ENCODE results near the gene MYLIP. TPM values are rescaled to one million over a fixed set of nuclear protein-coding genes. Genes with fewer than 3 reads are reported as not detected.

MYLIP gene
- total and polyA plus RNA-seq, 12 donors, result 6.9 to 22.5 (median 12.8) TPM

DNA sequence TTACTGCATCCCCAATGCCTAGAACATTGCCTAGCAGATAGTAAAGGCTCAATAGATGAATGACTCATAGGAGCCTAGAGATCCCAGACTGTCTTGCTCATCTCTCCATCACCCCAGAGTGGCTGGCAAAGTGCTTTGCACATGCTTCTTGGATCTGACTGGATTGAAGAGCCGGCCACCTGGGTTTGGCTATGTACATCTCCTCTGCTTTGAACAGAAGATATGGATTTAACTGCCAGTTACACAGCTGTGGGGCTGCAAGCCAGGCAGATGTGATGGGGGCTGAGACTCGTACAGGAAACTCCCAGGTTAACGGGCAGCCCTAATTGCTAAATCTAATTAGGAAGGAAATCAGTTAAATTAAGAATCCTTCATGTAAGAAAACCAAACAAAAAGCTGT is 28.6 kb downstream of the MYLIP start:
- Histone ChIP-seq H3K27ac (no peak overlapping the region), H3K4me1 (peaks cover 0 to 17% (median 3%) of the 10 kb centered on the region in 9 donors), H3K4me3 (no peak overlapping the region), H3K9me3 (peaks cover 0 to 4% (median 0%) of the 10 kb centered on the region in 11 donors), H3K27me3 (no peaks in the 10 kb centered on the region), H3K36me3 (peaks cover 0 to 28% (median 0%) of the 10 kb centered on the region in 9 donors)
- 55 to 67% methylated on average over 3 of the region's 3 CpGs for WGBS, 2 donors
- DNase-seq (no peak), ATAC-seq (no peak)
- TF ChIP-seq, protein P1, sequence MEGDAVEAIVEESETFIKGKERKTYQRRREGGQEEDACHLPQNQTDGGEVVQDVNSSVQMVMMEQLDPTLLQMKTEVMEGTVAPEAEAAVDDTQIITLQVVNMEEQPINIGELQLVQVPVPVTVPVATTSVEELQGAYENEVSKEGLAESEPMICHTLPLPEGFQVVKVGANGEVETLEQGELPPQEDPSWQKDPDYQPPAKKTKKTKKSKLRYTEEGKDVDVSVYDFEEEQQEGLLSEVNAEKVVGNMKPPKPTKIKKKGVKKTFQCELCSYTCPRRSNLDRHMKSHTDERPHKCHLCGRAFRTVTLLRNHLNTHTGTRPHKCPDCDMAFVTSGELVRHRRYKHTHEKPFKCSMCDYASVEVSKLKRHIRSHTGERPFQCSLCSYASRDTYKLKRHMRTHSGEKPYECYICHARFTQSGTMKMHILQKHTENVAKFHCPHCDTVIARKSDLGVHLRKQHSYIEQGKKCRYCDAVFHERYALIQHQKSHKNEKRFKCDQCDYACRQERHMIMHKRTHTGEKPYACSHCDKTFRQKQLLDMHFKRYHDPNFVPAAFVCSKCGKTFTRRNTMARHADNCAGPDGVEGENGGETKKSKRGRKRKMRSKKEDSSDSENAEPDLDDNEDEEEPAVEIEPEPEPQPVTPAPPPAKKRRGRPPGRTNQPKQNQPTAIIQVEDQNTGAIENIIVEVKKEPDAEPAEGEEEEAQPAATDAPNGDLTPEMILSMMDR (IDR thresholded peaks at IDR 0.05), result no peak
- intact Hi-C loops (cut with DNase I), result no loop called here

DNA sequence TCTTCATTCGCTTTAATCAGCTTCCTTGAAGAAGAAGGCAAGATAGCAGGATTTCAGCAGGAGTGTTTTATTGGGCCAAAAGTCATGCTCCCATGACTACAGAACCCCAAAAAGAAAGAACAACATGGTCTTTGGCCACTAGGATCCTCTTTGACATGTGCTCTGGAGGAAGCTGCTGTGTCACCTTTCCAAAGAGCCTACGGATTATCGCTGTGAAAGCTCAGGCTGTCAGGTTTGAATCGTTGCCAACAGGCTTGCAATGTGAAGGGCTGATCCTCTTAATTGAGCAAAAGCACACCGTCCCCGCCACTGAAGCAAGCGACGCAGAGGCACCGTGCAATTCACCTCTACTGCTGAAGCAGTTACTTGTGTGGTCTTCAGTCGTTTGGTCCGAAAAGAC is 29.0 kb downstream of the MYLIP start:
- H3K4me3 ChIP-seq, result no peak overlapping the region
- WGBS, 2 donors, result 43 to 51% methylated on average over 11 of the region's 11 CpGs
- peaks cover 0 to 24% (median 0%) of the 10 kb centered on the region in 9 donors for H3K36me3 ChIP-seq
- intact Hi-C loops (cut with DNase I), result no loop called here
- ATAC-seq (peak in 4 of 8 donors; percentile 38 to 63 (median 46)), DNase-seq (peak in 1 of 2 donors; percentile 44)
- H3K27ac ChIP-seq, result no peak overlapping the region
- peaks cover 0 to 17% (median 3%) of the 10 kb centered on the region in 9 donors for H3K4me1 ChIP-seq
- no peaks in the 10 kb centered on the region for H3K27me3 ChIP-seq
- H3K9me3 ChIP-seq, result peaks cover 0 to 4% (median 0%) of the 10 kb centered on the region in 11 donors
- TF ChIP-seq, protein P1 (IDR thresholded peaks at IDR 0.05), result no peak

DNA sequence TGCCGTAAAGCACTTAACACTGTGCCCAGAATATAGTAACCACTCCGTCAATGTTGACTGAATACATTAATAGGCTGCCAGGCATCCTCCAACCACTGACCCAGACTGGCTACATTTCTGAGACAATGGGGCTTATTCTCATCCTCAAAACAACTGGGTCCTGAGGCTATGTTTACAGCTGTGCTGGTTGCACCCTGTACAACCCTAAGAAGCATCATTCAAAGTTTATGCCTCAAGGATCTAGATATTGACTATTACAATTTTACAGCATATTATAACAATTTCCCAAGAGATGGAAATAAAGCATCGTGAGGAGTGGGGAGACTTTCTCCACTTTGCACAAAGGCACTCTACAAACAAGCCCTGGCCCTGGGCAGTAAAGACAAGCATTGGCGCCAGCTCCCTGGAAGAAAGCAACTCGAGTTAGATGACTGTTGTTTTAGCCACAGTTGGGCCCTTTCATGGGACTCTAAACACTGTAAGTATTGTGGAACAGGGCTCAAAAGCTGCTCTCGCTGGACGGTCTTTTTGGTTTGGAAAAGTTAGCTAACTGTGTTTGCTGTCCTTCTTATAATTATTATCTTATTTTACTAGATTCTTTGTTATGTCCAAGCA is 30.2 kb downstream of the MYLIP start:
- TF ChIP-seq, protein P1 (IDR thresholded peaks at IDR 0.05), result no peak
- Histone ChIP-seq H3K4me1 (peaks cover 0 to 22% (median 3%) of the 10 kb centered on the region in 9 donors), H3K27ac (no peak overlapping the region), H3K36me3 (peaks cover 0 to 15% (median 0%) of the 10 kb centered on the region in 9 donors), H3K4me3 (no peak overlapping the region), H3K9me3 (peaks cover 0 to 4% (median 0%) of the 10 kb centered on the region in 11 donors), H3K27me3 (no peaks in the 10 kb centered on the region)
- 87 to 91% methylated on average over 7 of the region's 7 CpGs for WGBS, 2 donors
- intact Hi-C loops (cut with DNase I), result no loop called here
- DNase-seq, result no peak
- no peak for ATAC-seq

DNA sequence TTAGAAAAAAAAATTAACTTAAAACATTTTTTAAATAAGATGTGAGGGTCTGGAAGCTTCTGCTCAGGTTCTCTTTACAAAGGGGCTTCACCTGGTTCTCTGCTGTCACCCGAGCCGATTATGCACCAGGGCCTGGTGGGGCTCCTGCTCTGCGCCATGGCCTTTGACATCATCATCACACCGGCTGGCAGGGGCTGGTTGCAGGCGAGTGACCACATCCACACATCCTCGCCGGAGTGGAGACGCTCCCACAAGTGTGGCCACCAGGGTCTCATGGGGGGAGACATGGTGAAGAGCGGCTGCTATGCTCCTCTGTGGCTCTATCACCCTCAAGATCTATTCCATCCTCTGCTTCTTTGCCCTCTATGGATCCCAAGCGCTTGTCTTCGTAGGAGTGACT is 31.9 kb downstream of the MYLIP start:
- intact Hi-C loops (cut with DNase I), result no loop called here
- DNase-seq (no peak), ATAC-seq (no peak)
- peaks cover 0 to 11% (median 3%) of the 10 kb centered on the region in 9 donors for H3K4me1 ChIP-seq
- WGBS, 2 donors, result 97 to 98% methylated on average over 11 of the region's 11 CpGs
- TF ChIP-seq, protein P1 (IDR thresholded peaks at IDR 0.05), result no peak
- peaks cover 0 to 2% (median 0%) of the 10 kb centered on the region in 11 donors for H3K9me3 ChIP-seq
- peaks cover 0 to under 1% (median 0%) of the 10 kb centered on the region in 9 donors for H3K36me3 ChIP-seq
- peaks cover 0 to 2% (median 0%) of the 10 kb centered on the region in 7 donors for H3K27me3 ChIP-seq
- H3K4me3 ChIP-seq, result no peak overlapping the region
- no peak overlapping the region for H3K27ac ChIP-seq

All from heart right ventricle (tissue), 16 donors.